H1 (cell line): ENCODE measurements around the gene ACAA1. TPM values are rescaled to one million over a fixed set of nuclear protein-coding genes. Genes with fewer than 3 reads are reported as not detected.

Source experiments
- CTBP2 ChIP-seq: IDR thresholded peaks from 2 replicates; pipeline ENCODE4 v1.7.0; 2011; ENCODE audit warnings: borderline replicate concordance, mild to moderate bottlenecking, moderate library complexity, mixed read lengths, low read length; ENCODE audit not compliant: insufficient read depth, insufficient read length
- GTF2F1 ChIP-seq: IDR thresholded peaks from 2 replicates; pipeline ENCODE4 v1.6.1; 2012; ENCODE audit warnings: low read depth, low read length, improper control_type of control experiment, borderline replicate concordance
- RBBP5 ChIP-seq: IDR thresholded peaks from 2 replicates; pipeline ENCODE4 v1.7.1; 2012; ENCODE audit warnings: low read depth, mild to moderate bottlenecking, inconsistent platforms, low read length, moderate library complexity, borderline replicate concordance
- SRF ChIP-seq: IDR thresholded peaks from 2 replicates; pipeline ENCODE4 v1.6.1; 2011; ENCODE audit warnings: mild to moderate bottlenecking, low read depth, low read length, moderate library complexity
- YY1 ChIP-seq: IDR thresholded peaks from 2 replicates; pipeline ENCODE4 v1.6.1; 2011; ENCODE audit warnings: low read depth, mild to moderate bottlenecking, low read length
- polyA plus RNA-seq, 7 experiments: library from polyadenylated mRNA; depleted of rRNA in 3 of 7; stranded (reverse) in 5 of 7; unstranded in 2 of 7; fragments of >200 nt in 5 of 7; fragments of 200-250 nt in 2 of 7; gene quantifications; 1 replicate in 5 of 7; 2 replicates in 1 of 7; 4 replicates in 1 of 7; pipeline versions ENCODE4 v1.2.1 to v1.2.3, GENCODE V29; 2011 to 2013; ENCODE audit warnings: missing spikeins in 2 of 7, mixed read lengths in 2 of 7
- total RNA-seq: library from RNA; stranded (reverse); fragmentation: NEBNext Ultra II Directional; extraction: Animal tissue kit (Norgen Biotek cat#: 25700); gene quantifications from 2 replicates; pipeline ENCODE4 v1.2.1, GENCODE V29; 2021
- TF ChIP-seq, protein P1 (sequence below): IDR thresholded peaks from 2 replicates; pipeline ENCODE4 v1.6.1; 2012; ENCODE audit warnings: inconsistent platforms
- TF ChIP-seq, protein P2 (sequence below): IDR thresholded peaks from 2 replicates; pipeline ENCODE4 v1.6.1; 2012; ENCODE audit warnings: low read length, inconsistent platforms
- TF ChIP-seq, protein P3 (sequence below): fragments of 300-600 bp; sonication (generic); IDR thresholded peaks from 2 replicates; pipeline ENCODE4 v1.7.1; 2012; ENCODE audit warnings: low read length, moderate library complexity, mild to moderate bottlenecking, inconsistent platforms; ENCODE audit not compliant: insufficient replicate concordance

Gene ACAA1
- total and polyA plus RNA-seq, 2 of the 8 experiments (the other 6 are each of a cell fraction or from before 2014, with no cell fraction given): 23.1 to 34.8 TPM

DNA sequence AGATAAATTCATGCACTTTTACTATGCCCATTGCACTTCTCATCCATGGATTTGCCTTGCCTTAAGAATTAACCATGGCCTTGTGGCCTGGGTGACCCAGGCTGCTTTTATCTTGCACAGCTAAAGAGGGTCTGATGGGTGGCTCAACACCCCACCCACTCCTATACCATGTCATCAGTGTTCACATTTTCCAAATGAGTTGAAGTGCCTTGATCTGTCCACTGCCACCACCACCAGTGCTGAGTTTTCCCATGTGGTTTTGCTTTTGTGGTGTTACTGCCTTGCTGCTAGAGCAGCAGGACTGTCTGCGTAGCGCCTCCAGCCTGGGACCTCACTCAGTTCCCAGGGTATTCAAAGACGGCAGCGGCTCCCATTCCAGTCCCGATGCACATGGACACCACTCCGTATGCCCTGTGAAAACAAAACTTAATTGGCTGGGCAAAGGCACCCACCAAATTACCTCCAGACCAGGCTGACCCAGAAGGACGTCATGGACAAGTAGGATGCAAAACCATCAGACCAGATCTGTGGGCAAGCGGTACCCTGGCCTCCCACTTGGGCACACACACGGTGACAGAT is 14.1 kb downstream of the ACAA1 start (continued):
- TF ChIP-seq GTF2F1 (no peak), CTBP2 (no peak), RBBP5 (no peak), YY1 (no peak), SRF (no peak)
- TF ChIP-seq, protein P1, sequence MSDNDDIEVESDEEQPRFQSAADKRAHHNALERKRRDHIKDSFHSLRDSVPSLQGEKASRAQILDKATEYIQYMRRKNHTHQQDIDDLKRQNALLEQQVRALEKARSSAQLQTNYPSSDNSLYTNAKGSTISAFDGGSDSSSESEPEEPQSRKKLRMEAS: no peak
- TF ChIP-seq, protein P2, sequence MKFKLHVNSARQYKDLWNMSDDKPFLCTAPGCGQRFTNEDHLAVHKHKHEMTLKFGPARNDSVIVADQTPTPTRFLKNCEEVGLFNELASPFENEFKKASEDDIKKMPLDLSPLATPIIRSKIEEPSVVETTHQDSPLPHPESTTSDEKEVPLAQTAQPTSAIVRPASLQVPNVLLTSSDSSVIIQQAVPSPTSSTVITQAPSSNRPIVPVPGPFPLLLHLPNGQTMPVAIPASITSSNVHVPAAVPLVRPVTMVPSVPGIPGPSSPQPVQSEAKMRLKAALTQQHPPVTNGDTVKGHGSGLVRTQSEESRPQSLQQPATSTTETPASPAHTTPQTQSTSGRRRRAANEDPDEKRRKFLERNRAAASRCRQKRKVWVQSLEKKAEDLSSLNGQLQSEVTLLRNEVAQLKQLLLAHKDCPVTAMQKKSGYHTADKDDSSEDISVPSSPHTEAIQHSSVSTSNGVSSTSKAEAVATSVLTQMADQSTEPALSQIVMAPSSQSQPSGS: no peak
- TF ChIP-seq, protein P3, sequence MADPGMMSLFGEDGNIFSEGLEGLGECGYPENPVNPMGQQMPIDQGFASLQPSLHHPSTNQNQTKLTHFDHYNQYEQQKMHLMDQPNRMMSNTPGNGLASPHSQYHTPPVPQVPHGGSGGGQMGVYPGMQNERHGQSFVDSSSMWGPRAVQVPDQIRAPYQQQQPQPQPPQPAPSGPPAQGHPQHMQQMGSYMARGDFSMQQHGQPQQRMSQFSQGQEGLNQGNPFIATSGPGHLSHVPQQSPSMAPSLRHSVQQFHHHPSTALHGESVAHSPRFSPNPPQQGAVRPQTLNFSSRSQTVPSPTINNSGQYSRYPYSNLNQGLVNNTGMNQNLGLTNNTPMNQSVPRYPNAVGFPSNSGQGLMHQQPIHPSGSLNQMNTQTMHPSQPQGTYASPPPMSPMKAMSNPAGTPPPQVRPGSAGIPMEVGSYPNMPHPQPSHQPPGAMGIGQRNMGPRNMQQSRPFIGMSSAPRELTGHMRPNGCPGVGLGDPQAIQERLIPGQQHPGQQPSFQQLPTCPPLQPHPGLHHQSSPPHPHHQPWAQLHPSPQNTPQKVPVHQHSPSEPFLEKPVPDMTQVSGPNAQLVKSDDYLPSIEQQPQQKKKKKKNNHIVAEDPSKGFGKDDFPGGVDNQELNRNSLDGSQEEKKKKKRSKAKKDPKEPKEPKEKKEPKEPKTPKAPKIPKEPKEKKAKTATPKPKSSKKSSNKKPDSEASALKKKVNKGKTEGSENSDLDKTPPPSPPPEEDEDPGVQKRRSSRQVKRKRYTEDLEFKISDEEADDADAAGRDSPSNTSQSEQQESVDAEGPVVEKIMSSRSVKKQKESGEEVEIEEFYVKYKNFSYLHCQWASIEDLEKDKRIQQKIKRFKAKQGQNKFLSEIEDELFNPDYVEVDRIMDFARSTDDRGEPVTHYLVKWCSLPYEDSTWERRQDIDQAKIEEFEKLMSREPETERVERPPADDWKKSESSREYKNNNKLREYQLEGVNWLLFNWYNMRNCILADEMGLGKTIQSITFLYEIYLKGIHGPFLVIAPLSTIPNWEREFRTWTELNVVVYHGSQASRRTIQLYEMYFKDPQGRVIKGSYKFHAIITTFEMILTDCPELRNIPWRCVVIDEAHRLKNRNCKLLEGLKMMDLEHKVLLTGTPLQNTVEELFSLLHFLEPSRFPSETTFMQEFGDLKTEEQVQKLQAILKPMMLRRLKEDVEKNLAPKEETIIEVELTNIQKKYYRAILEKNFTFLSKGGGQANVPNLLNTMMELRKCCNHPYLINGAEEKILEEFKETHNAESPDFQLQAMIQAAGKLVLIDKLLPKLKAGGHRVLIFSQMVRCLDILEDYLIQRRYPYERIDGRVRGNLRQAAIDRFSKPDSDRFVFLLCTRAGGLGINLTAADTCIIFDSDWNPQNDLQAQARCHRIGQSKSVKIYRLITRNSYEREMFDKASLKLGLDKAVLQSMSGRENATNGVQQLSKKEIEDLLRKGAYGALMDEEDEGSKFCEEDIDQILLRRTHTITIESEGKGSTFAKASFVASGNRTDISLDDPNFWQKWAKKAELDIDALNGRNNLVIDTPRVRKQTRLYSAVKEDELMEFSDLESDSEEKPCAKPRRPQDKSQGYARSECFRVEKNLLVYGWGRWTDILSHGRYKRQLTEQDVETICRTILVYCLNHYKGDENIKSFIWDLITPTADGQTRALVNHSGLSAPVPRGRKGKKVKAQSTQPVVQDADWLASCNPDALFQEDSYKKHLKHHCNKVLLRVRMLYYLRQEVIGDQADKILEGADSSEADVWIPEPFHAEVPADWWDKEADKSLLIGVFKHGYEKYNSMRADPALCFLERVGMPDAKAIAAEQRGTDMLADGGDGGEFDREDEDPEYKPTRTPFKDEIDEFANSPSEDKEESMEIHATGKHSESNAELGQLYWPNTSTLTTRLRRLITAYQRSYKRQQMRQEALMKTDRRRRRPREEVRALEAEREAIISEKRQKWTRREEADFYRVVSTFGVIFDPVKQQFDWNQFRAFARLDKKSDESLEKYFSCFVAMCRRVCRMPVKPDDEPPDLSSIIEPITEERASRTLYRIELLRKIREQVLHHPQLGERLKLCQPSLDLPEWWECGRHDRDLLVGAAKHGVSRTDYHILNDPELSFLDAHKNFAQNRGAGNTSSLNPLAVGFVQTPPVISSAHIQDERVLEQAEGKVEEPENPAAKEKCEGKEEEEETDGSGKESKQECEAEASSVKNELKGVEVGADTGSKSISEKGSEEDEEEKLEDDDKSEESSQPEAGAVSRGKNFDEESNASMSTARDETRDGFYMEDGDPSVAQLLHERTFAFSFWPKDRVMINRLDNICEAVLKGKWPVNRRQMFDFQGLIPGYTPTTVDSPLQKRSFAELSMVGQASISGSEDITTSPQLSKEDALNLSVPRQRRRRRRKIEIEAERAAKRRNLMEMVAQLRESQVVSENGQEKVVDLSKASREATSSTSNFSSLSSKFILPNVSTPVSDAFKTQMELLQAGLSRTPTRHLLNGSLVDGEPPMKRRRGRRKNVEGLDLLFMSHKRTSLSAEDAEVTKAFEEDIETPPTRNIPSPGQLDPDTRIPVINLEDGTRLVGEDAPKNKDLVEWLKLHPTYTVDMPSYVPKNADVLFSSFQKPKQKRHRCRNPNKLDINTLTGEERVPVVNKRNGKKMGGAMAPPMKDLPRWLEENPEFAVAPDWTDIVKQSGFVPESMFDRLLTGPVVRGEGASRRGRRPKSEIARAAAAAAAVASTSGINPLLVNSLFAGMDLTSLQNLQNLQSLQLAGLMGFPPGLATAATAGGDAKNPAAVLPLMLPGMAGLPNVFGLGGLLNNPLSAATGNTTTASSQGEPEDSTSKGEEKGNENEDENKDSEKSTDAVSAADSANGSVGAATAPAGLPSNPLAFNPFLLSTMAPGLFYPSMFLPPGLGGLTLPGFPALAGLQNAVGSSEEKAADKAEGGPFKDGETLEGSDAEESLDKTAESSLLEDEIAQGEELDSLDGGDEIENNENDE: no peak
- TF ChIP-seq, all 59 proteins: peak for 0
